Testis (tissue), 2 donors: ENCODE data around the gene NT5C1A.
A peak's percentile ranks its signal among the peaks of the same experiment; 100 is the strongest.

Experiments used
- POLR2A ChIP-seq: fragments of 450-650 bp; IDR thresholded peaks from one replicate; pipeline ENCODE4 v1.6.1; 2017; ENCODE audit warnings: antibody characterized with exemption, mild to moderate bottlenecking, moderate library complexity
- TF ChIP-seq, protein P1 (sequence below), 3 experiments: fragments of 450-650 bp in 2 of 3; fragments of 200-600 bp in 1 of 3; sonication (generic) in 1 of 3; IDR thresholded peaks; one replicate each; pipeline ENCODE4 v1.5.1; 2016 to 2019; ENCODE audit warnings: antibody characterized with exemption in 3 of 3, mild to moderate bottlenecking in 2 of 3, moderate library complexity in 1 of 3

DNA sequence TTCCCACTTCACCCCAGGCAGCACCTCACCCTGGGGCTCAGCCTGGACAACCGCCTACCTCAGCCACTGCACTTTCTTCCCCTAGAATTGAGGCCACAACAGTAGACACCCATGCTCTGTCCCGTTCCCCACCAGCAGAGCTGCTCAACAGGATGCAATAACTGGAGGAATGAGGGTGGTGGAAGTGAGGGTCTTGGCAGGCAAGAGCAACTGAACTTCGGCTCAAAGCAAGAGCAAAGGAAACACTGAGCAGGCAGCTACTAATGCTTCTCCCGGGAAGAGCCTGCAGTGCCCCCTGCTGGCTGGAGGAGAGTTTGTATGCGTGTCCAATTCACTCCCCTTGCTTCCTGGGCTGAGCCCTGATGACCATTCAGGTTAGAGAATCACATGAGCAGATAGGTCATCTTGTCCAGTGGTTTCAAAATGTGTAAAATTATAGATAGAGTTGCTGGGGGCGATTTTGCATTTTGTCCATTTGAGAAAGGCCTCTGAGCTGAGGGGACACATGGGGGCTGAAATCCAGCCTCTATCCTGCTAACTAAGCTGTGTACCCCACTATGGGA lies 13.9 kb downstream of the NT5C1A start:
- TF ChIP-seq, protein P1, sequence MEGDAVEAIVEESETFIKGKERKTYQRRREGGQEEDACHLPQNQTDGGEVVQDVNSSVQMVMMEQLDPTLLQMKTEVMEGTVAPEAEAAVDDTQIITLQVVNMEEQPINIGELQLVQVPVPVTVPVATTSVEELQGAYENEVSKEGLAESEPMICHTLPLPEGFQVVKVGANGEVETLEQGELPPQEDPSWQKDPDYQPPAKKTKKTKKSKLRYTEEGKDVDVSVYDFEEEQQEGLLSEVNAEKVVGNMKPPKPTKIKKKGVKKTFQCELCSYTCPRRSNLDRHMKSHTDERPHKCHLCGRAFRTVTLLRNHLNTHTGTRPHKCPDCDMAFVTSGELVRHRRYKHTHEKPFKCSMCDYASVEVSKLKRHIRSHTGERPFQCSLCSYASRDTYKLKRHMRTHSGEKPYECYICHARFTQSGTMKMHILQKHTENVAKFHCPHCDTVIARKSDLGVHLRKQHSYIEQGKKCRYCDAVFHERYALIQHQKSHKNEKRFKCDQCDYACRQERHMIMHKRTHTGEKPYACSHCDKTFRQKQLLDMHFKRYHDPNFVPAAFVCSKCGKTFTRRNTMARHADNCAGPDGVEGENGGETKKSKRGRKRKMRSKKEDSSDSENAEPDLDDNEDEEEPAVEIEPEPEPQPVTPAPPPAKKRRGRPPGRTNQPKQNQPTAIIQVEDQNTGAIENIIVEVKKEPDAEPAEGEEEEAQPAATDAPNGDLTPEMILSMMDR (IDR thresholded peaks at IDR 0.05) = peak; percentile 52 to 79 (median 53)
- no peak for TF ChIP-seq POLR2A
